Raji (cell line): ENCODE measurements around the gene SAMSN1.

Source experiments
- POLR2A ChIP-seq: IDR thresholded peaks from 2 replicates; pipeline ENCODE4 v1.6.1; 2011; ENCODE audit warnings: low read depth, low read length, control low read depth; ENCODE audit not compliant: insufficient read depth

SAMSN1 gene

DNA sequence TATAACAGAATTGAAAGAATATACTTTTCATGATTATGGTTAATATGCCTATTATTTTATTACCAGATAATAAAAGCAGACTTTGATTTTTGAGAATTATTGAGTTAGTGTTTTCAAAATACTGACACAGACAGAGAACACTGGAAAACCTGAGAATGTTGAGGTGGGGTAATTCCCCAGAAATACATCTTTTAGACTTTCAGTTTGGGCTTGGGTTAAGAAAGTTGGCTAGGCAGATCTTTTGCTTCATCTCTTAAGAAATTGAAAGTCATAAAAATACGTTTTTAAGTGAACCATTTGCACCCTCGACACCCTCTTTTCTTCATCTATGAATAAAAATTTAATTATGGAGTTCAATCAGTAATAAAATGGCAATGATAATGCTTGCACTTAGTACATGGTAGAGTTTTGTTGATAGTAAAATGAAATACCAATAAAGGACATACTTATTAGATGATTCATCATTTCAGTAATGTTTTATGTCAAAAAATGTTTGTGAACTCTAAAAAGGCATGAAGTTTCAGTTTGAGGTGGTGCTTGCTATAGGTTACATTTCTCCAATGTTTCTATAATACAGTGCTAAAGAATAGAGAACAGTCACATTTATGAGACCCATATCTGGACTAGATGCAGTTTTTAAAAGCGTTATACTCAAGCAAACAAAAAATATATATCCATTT lies 1.9 kb upstream of the SAMSN1 start:
- no peak for TF ChIP-seq POLR2A

DNA sequence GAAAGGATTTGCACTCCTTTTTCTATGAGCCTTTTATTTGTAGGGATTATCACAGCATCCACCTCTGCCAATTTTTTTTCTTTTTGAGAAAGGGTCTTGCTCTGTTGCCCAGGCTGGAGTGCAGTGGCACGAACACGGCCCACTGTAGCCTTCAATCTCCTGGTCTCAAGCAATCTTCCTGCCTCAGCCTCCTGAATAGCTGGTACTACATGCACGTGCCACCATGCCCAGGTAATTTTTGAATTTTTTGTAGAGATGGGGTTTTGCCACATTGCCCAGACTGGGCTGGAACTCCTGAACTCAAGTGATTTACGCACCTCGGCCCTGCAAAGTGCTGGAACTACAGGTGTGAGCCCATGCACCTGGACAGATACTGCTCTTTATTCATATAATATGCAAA lies 2.1 kb downstream of the SAMSN1 start:
- TF ChIP-seq POLR2A: no peak

DNA sequence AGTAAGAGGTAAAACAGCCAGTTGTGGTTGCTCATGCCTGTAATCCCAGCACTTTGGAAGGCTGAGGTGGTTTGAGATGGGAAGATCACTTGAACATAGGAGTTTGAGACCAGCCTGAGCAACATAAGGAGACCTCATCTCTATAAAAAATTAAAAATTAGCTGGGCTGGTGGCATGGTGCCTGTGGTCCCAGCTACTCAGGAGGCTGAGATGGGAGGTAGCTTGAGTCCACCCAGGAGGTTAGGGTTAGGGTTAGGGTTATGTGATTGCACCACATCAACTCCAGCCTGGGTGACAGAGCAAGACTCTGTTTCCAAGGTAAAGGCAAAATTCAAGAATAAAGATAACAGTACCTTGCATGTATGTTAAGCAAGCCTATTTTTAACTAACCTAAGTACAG lies 3.5 kb downstream of the SAMSN1 start:
- TF ChIP-seq POLR2A: no peak

DNA sequence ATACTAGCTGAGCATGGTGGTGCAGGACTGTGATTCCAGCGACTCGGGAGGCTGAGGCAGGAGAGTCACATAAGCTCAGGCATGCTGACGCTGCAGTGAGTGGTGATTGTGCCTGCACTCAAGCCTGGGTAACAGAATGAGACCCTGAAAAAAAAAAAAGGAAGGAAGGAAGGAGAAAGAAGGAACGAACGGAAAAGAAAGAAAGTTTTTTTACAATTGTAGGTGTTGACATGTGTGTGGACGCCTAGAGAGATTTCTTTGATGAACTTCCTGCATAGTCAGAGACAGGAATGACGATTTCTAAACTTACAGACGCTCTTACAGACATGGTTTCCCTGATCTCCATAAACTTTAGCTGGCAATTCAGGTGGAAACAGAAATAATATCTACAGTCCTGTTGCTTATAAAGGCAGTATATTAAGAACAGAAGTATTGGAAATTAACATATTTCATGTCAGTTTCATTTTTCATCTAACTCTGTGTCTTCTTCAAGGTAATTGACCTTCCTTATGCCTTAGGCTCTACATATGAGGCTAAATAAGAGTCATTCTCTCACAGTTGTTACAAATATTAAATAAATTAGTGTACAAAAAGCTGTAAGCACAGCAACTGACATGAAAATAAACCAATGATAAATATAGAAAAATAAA lies 4.1 kb downstream of the SAMSN1 start:
- TF ChIP-seq POLR2A: no peak

DNA sequence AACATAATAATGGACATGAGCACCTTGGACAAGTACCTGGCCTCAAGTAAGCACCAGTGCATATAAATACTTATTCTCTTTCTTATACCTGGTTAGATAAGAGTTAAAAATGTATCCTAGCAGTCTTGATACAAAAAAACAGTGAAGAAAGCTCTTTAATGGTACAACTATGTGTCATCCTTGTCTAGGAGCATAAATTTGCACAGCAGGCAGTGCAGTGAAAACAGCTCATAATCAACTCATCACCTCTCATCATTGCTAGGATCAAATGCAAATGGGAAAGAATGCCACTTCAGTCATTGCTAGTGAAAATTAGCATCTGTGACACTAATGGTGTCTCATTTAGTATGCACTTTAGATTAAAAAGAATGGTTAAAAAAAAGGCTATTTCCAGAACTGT lies 7.6 kb downstream of the SAMSN1 start:
- TF ChIP-seq POLR2A: no peak

DNA sequence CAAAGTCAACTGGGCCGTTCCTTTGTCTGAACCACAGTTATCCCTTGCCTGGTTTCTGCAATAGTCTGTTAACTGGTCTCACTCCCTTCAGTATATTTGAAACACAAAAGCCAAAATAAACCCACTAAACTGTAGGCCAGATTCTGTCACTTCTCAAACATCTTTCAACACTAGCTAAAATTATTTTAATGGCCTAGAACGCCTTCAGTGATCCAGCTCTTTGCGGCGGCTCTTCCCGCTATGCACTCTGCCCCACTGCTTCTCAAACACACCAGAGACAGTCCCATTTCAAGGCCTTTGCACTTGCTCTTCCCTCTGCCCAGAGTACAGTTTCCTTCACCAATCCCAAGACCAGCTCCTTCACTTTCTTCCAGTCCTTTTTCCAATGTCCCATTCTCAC lies 9.2 kb downstream of the SAMSN1 start:
- TF ChIP-seq POLR2A: no peak

DNA sequence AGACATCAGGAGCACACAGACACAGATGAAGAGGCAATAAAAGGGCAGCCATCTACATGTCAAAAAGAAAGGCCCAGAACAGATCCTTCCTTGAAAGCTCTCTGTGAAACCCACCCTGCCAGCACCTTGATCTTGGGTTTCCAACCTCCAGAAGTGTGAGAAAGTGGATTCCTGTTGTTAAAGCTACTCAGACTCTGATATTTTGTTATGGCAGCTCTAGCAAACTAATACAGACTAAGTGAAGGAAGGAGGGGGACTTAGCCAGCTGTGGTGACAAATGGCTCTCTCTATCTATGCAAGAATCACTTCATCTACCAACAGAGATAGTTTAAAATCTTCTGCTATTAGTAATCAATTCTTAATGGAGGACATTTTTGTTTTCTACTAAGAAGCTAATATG lies 10.4 kb downstream of the SAMSN1 start:
- no peak for TF ChIP-seq POLR2A

DNA sequence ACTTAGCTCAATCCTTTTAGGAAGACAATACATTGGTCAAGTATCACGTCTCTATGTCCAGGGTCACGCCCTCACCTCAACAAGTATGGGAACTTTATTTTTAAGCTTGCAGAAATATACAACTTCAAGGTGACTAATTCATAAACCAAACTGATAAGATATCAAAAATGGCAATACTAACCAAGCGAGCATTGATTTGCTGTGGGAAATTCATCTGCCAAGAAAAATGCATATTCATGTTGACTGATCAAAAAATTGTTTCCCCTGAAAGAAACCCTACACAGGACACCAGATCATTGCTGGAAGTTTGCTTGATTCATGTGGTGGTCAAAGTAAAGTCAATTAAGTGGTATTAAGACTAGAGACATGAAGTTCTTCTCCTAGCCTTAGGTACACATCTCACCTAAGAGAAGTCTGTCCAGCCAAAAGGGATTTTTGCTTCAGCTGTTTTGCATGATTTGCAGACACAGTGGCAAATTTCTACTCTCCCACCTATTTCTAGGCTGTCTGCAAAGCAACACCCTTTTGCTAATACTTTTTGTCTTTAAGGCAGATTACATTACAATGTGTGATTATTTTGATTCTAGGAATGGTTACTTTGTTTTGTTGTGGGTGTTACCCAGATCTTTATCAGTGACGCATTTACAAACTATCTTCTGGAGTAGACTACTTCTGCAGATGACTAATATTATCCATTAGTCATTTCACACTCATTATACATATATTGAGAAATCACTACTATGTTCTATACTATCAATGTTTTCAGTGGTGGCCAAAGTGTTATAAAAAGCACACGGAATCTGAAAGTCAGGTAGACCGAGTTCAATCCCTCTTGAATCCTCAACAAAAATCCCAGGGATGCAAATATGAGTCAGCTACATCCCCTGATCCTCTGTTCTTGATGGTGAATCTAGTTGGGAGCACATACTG lies 12.4 kb downstream of the SAMSN1 start:
- TF ChIP-seq POLR2A: no peak

DNA sequence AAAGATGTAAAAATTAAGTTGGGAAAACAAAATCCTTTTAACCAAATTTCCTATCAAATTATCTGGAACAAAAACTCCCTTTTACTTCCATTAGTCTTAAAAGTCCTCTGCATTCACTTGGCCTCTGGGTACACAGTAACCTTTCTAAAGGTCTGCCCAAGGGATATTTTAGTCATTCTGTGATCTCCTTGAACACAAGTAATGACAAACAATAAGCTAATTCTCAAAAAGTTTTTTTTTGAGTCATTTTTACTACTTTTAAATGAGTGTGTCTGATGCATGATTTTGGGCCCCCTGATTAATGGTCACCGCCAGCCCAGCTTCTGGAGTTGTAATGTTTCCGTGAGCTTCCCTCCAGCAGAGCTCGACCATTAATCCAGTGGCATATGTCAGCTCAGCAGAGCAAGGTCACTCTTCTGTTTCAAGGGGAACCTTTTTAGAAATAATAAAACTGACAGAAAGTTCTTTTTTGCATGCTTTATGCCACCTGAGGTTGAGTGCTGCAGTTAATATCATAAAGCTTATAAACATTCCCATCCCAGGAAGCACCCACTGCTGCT lies 14.3 kb downstream of the SAMSN1 start:
- no peak for TF ChIP-seq POLR2A

DNA sequence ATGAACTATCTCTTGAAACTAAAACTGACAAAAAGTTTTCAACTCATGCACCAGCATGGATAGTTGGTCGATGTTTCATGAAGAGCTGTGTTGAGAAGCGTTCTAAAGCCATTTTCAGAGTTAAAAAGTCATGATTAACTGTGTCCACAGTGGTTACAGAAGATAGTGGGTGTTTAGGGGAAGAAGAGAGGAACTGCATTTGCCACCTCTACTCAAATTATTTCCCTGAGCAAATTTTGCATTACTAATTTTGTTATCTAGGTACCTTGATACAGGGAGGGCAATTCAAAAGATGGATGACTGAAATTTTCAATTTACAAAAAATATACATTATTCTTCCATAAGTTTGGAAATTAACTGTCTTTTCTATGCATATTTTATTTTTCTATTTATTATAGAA lies 15.5 kb downstream of the SAMSN1 start:
- no peak for TF ChIP-seq POLR2A

DNA sequence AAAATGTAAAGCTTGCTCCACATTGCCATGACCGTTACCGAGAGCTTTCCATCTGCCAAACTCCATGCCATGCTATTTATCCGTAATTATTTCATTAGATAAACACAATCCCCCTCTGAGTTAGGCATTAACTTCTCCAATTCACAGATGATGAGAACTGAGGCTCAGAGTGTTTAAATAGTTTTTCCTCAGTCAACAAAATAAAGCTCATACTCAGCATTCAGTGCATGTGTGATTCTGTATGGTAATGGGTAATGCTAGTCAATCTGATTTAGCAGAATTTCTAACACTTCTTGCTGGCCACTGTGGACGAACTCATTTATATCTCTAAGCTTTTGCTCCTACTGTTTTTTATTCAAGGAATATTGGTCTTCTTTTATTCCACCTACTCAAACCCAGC lies 17.3 kb downstream of the SAMSN1 start:
- TF ChIP-seq POLR2A: no peak

DNA sequence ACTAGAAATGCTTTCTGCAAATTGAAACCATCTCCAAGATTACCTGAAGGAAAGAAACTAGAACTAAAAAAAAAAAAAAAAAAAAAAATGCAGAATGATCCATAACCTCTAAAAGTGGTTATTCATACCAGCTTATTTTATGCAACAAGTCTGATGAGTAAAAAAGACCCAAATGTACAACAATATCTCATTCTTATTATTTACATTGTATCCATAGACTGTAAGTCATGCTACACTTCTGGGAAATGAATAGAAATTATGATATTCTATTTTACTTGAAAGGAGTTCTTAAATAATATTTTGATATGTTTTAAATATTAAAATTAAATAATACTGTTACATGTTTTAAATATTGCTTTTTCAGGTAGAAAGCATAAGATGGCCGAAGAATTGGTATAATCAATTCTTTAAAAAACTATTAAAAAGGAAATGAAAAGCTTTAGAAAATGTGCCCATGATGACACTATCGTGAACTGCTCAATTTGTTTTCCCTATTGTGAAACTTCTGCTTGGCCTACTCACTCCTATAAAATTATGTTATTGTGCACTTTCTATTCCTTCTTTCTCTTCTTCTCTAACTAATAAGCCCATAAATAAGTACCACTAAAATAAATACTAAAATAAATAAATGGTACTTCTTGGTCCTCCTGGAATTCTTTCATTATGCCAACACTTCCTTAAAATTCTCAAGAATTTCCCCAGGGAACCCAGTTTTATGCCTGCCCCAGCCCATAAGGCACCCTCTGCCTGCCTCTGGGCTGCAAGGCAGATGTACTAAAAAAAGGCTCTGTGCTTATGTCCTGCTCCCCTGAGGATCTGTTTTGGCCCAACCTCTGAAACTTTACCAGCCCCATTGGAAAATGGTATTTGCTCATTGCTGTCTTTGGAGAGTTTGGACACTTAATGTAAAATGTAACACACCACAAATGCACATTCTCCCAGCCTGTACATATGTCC lies 18.1 kb downstream of the SAMSN1 start:
- TF ChIP-seq POLR2A: no peak

DNA sequence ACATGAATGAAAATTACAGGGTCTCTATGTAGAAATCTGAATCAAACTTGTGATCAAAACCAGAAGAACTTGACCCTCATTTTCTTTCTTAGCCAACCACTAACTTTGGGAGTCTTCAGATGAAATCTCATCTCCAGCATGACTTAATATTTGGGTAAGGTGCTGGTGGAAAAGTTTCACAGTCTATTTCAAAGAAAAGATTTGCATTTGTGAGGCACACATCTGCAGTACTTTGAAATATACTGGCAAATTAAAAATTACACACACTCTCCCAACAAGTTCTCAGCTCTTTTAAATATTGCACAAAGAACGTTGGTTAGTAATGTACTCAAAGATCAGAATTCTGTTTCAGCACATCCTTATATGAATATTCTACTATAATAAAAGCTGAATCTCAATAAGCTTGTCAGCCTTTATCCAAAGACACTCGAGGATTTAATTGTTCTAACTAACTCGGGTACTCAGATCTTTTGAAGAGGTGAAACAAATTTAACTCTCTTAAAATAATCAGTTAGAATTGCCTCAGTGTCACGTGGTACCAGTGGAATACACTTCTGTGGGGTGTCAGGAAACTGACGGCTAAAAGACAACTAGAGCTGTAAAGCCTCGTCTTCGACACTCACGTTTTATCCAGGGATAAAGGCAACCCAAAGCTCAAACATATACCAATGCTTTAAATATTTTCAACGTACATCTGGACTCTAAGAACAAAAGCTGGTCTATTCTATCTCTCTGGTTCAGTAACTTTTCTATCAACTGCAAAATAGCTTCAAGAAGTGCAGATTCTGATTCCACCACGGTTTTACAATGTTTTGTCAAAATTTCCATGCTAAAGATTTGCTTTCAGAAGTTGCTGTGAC lies 19.0 kb downstream of the SAMSN1 start:
- TF ChIP-seq POLR2A: no peak

DNA sequence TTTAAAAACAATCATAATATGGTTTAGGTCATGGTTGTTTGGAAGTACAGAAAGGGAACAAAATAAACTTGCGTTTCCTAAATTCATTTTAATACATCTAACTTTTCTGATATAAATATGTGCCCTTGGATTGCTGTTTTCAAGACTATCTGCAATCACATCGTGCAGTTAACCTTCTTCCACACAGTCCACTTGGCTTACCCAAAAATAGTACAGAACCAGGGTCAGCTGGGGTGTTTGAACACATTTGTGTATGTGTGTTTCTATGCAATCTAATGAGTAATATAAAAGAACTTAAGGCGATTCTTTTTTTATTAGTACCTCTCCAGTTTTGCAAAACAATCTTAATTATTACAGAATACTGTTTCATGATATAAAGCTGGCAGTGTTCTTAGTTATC lies 19.9 kb downstream of the SAMSN1 start:
- TF ChIP-seq POLR2A: no peak
